Measurements from ENCODE around the gene CASK. TPM values are rescaled to one million over a fixed set of nuclear protein-coding genes. Genes with fewer than 3 reads are reported as not detected.
A peak's percentile ranks its signal among the peaks of the same experiment; 100 is the strongest.

CASK gene
- total and polyA plus RNA-seq, 2 donors (not counting 1 experiment from before 2014, with no cell fraction given): 27.4 to 78.3 TPM

DNA sequence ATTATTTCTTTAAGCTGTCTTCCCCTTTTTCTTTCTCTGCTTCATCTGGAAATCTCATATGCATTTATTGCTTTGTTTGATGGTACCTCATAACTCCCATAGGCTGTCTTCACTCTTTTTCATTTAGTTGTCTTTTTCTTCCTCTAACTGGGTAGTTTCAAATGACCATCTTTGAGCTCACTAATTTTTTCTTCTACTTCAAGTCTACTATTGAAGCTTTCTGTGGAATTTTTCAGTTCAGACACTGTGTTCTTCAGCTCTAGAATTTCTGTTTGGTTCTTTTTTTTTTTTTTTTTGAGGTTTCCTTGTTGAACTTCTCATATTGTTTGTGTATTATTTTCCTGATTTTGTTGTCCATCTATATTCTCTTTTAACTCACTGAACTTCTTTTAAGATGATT lies 23.0 kb downstream of the CASK start:
- Histone ChIP-seq H3K36me3 (ENCODE audit: control insufficient read depth, insufficient read depth, low read length) (no peaks in the 10 kb centered on the region), H3K4me2 (ENCODE audit: extremely low read depth, insufficient read depth, low read length) (no peak overlapping the region), H3K9me3 (ENCODE audit: control insufficient read depth, insufficient read depth, low read depth, low read length) (no peaks in the 10 kb centered on the region), H3K79me2 (ENCODE audit: control insufficient read depth, insufficient read depth, low read length) (no peaks in the 10 kb centered on the region), H3K9ac (ENCODE audit: insufficient read depth, low read length) (no peak overlapping the region), H3K27ac (ENCODE audit: insufficient read depth, low read length) (no peak overlapping the region), H3K27me3 (ENCODE audit: control insufficient read depth, insufficient read depth, low read length) (no peaks in the 10 kb centered on the region), H3K4me1 (ENCODE audit: control insufficient read depth, extremely low read depth, insufficient read depth, low read length) (no peaks in the 10 kb centered on the region), H3K4me3 (replicated peaks in 1 of 4; ENCODE audit: control extremely low read depth in 1 of 4, insufficient read depth in 1 of 4, low read depth in 3 of 4, low read length in 4 of 4) (no peak overlapping the region), H2AFZ (ENCODE audit: low read length) (no peak overlapping the region), H4K20me1 (ENCODE audit: control insufficient read depth, extremely low read depth, insufficient read depth, low read length) (no peaks in the 10 kb centered on the region)
- no peak for DNase-seq (ENCODE audit: low read depth in 2 of 2)
- no peak for TF ChIP-seq EZH2 (IDR thresholded peaks at IDR 0.05; ENCODE audit: low read length, missing control alignments)
- TF ChIP-seq, protein P1, sequence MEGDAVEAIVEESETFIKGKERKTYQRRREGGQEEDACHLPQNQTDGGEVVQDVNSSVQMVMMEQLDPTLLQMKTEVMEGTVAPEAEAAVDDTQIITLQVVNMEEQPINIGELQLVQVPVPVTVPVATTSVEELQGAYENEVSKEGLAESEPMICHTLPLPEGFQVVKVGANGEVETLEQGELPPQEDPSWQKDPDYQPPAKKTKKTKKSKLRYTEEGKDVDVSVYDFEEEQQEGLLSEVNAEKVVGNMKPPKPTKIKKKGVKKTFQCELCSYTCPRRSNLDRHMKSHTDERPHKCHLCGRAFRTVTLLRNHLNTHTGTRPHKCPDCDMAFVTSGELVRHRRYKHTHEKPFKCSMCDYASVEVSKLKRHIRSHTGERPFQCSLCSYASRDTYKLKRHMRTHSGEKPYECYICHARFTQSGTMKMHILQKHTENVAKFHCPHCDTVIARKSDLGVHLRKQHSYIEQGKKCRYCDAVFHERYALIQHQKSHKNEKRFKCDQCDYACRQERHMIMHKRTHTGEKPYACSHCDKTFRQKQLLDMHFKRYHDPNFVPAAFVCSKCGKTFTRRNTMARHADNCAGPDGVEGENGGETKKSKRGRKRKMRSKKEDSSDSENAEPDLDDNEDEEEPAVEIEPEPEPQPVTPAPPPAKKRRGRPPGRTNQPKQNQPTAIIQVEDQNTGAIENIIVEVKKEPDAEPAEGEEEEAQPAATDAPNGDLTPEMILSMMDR (conservative IDR thresholded peaks at IDR 0.05 in 1 of 2, IDR thresholded peaks at IDR 0.05 in 1 of 2; ENCODE audit: low read depth in 1 of 2, low read length in 2 of 2): no peak

DNA sequence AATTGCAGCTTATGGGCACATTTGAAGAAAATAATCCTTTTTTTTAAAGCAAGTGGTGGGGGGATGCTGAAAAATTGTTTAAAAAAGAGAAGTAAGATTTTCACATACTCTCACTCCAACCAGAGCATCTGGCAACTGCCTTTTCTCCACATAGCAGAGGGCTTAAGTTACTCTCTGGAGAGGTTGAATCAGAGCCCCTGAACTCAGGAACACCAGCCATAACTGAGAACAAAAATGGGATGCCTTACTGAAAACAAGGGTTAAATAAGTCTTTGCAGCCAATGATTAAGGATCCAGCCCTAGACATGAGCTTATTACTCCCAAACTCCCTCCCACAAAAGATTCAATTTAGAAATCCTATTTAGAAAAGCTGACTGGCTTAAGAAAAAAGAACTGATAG lies 27.5 kb downstream of the CASK start:
- no peak overlapping the region for H3K27ac ChIP-seq (ENCODE audit: insufficient read depth, low read length)
- no peaks in the 10 kb centered on the region for H3K79me2 ChIP-seq (ENCODE audit: control insufficient read depth, insufficient read depth, low read length)
- no peaks in the 10 kb centered on the region for H3K4me1 ChIP-seq (ENCODE audit: control insufficient read depth, extremely low read depth, insufficient read depth, low read length)
- no peaks in the 10 kb centered on the region for H3K36me3 ChIP-seq (ENCODE audit: control insufficient read depth, insufficient read depth, low read length)
- H3K4me2 ChIP-seq (ENCODE audit: extremely low read depth, insufficient read depth, low read length): no peak overlapping the region
- no peak overlapping the region for H2AFZ ChIP-seq (ENCODE audit: low read length)
- H4K20me1 ChIP-seq (ENCODE audit: control insufficient read depth, extremely low read depth, insufficient read depth, low read length): no peaks in the 10 kb centered on the region
- DNase-seq (ENCODE audit: low read depth in 2 of 2): peak; percentile 10 to 22
- TF ChIP-seq EZH2 (IDR thresholded peaks at IDR 0.05; ENCODE audit: low read length, missing control alignments): no peak
- TF ChIP-seq, protein P1 (conservative IDR thresholded peaks at IDR 0.05 in 1 of 2, IDR thresholded peaks at IDR 0.05 in 1 of 2; ENCODE audit: low read depth in 1 of 2, low read length in 2 of 2): no peak
- H3K9me3 ChIP-seq (ENCODE audit: control insufficient read depth, insufficient read depth, low read depth, low read length): no peaks in the 10 kb centered on the region
- H3K27me3 ChIP-seq (ENCODE audit: control insufficient read depth, insufficient read depth, low read length): no peaks in the 10 kb centered on the region
- no peak overlapping the region for H3K4me3 ChIP-seq (replicated peaks in 1 of 4; ENCODE audit: control extremely low read depth in 1 of 4, insufficient read depth in 1 of 4, low read depth in 3 of 4, low read length in 4 of 4)
- H3K9ac ChIP-seq (ENCODE audit: insufficient read depth, low read length): no peak overlapping the region

DNA sequence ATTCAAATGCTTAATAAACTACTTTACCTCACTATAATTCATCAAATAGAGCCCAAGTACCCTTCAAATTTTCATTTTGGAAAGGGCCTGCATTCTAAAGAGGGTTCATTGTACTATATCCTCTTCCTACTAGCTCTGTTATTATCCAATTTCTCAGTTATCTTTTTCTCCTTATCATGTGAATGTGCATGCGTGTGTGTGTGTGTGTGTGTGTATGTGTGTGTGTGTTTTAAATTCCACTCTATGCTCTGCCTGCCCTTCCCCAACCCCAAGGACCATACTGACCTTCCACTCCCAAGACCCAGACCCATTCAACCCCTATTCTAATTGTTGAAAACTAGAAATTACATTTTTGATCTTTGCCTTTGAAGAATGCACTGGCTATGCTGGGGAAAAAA lies 33.3 kb downstream of the CASK start:
- Histone ChIP-seq H3K79me2 (ENCODE audit: control insufficient read depth, insufficient read depth, low read length) (no peaks in the 10 kb centered on the region), H3K36me3 (ENCODE audit: control insufficient read depth, insufficient read depth, low read length) (no peaks in the 10 kb centered on the region), H3K4me1 (ENCODE audit: control insufficient read depth, extremely low read depth, insufficient read depth, low read length) (no peaks in the 10 kb centered on the region), H3K27ac (ENCODE audit: insufficient read depth, low read length) (no peak overlapping the region), H3K4me3 (replicated peaks in 1 of 4; ENCODE audit: control extremely low read depth in 1 of 4, insufficient read depth in 1 of 4, low read depth in 3 of 4, low read length in 4 of 4) (no peak overlapping the region), H3K9me3 (ENCODE audit: control insufficient read depth, insufficient read depth, low read depth, low read length) (no peaks in the 10 kb centered on the region), H3K27me3 (ENCODE audit: control insufficient read depth, insufficient read depth, low read length) (no peaks in the 10 kb centered on the region), H3K9ac (ENCODE audit: insufficient read depth, low read length) (no peak overlapping the region), H4K20me1 (ENCODE audit: control insufficient read depth, extremely low read depth, insufficient read depth, low read length) (no peaks in the 10 kb centered on the region), H2AFZ (ENCODE audit: low read length) (no peak overlapping the region), H3K4me2 (ENCODE audit: extremely low read depth, insufficient read depth, low read length) (no peak overlapping the region)
- TF ChIP-seq, protein P1 (conservative IDR thresholded peaks at IDR 0.05 in 1 of 2, IDR thresholded peaks at IDR 0.05 in 1 of 2; ENCODE audit: low read depth in 1 of 2, low read length in 2 of 2): no peak
- no peak for TF ChIP-seq EZH2 (IDR thresholded peaks at IDR 0.05; ENCODE audit: low read length, missing control alignments)
- DNase-seq (ENCODE audit: low read depth in 2 of 2): no peak

All from fibroblast of lung (primary cell).